Measurements from ENCODE around the gene HAPLN2.
"Not testable (repeated sequence)": the region's sequence is repeated elsewhere in the genome, so short reads cannot be mapped to it uniquely, and the experiment has no call there.

The HAPLN2 gene

DNA sequence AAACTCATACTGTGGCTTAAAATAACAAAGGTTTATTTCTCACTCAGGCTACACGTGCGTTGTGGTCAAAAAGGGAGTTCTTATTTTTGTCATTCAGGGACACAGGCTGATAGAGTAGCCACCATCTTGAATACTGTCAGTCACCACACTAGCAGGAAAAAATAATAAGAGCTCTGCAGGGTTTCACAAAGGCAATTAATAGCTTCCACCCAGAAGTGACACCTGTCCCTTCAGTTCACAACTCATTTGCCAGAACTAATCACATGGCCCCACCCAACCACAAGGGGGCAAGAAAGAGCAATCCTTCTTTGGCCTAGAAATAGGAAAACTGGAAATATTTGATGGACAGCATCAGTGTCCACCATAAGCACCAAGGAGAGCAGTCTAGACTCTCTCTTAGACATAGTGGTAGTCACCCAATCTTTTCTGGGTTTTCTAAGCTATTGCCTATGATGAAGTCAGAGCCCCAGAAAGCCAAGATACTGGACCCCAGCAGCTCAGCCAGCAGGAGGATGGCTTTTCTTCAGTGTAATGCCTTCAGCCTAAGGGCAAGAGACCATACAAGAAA is 8.2 kb downstream of the HAPLN2 start (continued):
- TF ChIP-seq, protein P1, sequence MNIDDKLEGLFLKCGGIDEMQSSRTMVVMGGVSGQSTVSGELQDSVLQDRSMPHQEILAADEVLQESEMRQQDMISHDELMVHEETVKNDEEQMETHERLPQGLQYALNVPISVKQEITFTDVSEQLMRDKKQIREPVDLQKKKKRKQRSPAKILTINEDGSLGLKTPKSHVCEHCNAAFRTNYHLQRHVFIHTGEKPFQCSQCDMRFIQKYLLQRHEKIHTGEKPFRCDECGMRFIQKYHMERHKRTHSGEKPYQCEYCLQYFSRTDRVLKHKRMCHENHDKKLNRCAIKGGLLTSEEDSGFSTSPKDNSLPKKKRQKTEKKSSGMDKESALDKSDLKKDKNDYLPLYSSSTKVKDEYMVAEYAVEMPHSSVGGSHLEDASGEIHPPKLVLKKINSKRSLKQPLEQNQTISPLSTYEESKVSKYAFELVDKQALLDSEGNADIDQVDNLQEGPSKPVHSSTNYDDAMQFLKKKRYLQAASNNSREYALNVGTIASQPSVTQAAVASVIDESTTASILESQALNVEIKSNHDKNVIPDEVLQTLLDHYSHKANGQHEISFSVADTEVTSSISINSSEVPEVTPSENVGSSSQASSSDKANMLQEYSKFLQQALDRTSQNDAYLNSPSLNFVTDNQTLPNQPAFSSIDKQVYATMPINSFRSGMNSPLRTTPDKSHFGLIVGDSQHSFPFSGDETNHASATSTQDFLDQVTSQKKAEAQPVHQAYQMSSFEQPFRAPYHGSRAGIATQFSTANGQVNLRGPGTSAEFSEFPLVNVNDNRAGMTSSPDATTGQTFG (tag by site-specific recombination; IDR thresholded peaks at IDR 0.05; ENCODE audit: borderline replicate concordance), result no peak

GRCh38 chr1:156629823-156630449 is 10.7 kb downstream of the HAPLN2 start:
- TF ChIP-seq ZNF121 (tag by site-specific recombination; IDR thresholded peaks at IDR 0.05) (peak; percentile 66; the same call in 1 of the 2 replicates), ZNF10 (tag by site-specific recombination; IDR thresholded peaks at IDR 0.05) (no peak), ZBTB6 (tag by site-specific recombination; IDR thresholded peaks at IDR 0.05) (peak; percentile 69; the same call in 1 of the 2 replicates), SCRT1 (tag by site-specific recombination; IDR thresholded peaks at IDR 0.05; ENCODE audit: borderline replicate concordance) (no peak), PRDM10 (tag by site-specific recombination; IDR thresholded peaks at IDR 0.05) (peak; percentile 75), ZNF274 (IDR thresholded peaks at IDR 0.05; ENCODE audit: low read length) (no peak), ZNF274 (tag by site-specific recombination; IDR thresholded peaks at IDR 0.05; ENCODE audit: borderline replicate concordance) (no peak), HOXA7 (CRISPR knock-in tag; IDR thresholded peaks at IDR 0.05; ENCODE audit: borderline replicate concordance) (no peak)
- H3K36me3 ChIP-seq (ENCODE audit: control insufficient read depth in 2 of 2, insufficient read depth in 1 of 2, low read length in 2 of 2), result no peaks in the 10 kb centered on the region
- no peaks in the 10 kb centered on the region for H3K9me3 ChIP-seq (ENCODE audit: control insufficient read depth, insufficient read depth, low read depth, low read length)
- H3K4me3 ChIP-seq (ENCODE audit: low read depth, low read length), result no peak overlapping the region
- ChIA-PET CTCF (interaction anchor here (1.0 to 14.1 kb wide), 10 partner anchors 10 to 96 kb away, joined by 3 to 294 read pairs (median 4); partner anchors contain the start of gene HAPLN2), POLR2A (interaction anchor here (0.9 kb wide), 1 partner anchor 14 kb away, joined by 3 read pairs; no protein-coding TSS in a partner anchor)
- no peaks in the 10 kb centered on the region for H3K4me1 ChIP-seq (ENCODE audit: control insufficient read depth, insufficient read depth, low read length)
- H3K27ac ChIP-seq (ENCODE audit: extremely low read depth, low read depth, low read length), result no peak overlapping the region

GRCh38 chr1:156631152-156631551 is 11.9 kb downstream of the HAPLN2 start:
- CTCF ChIA-PET, result interaction anchor here (0.6 to 14.1 kb wide), 7 partner anchors 9 to 58 kb away, joined by 3 to 294 read pairs (median 4); no protein-coding TSS in a partner anchor
- H3K27ac ChIP-seq (ENCODE audit: extremely low read depth, low read depth, low read length); H3K4me1 ChIP-seq (ENCODE audit: control insufficient read depth, insufficient read depth, low read length); H3K9me3 ChIP-seq (ENCODE audit: control insufficient read depth, insufficient read depth, low read depth, low read length); POLR2A ChIA-PET; H3K36me3 ChIP-seq (ENCODE audit: control insufficient read depth in 2 of 2, insufficient read depth in 1 of 2, low read length in 2 of 2); H3K4me3 ChIP-seq (ENCODE audit: low read depth, low read length): not testable (repeated sequence)

DNA sequence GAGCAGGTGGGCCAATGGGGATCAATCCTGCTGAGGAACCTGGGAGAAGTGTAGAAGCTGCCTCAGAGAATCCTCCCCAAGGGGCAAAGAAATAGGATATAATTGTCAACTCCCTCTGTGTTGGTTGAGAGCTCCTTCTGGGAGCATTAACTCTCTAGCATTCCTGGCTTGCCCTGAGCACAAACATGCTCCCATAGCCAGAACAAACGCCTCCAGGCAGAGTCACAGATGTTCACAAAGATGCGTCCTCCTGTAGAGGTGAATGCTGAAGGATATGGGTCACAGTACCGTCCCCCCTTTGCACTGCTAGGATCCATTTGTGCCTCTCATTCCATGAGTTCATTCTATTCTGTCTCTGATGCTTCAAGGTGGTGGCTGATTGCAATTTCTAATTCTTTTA is 13.1 kb downstream of the HAPLN2 start:
- ChIA-PET CTCF (interaction anchor here (1.1 to 14.1 kb wide), 2 partner anchors 12 to 26 kb away, joined by 3 to 294 read pairs; no protein-coding TSS in a partner anchor), POLR2A (no interaction called here)
- Histone ChIP-seq H3K9me3 (ENCODE audit: control insufficient read depth, insufficient read depth, low read depth, low read length) (no peaks in the 10 kb centered on the region), H3K27ac (ENCODE audit: extremely low read depth, low read depth, low read length) (no peak overlapping the region), H3K4me3 (ENCODE audit: low read depth, low read length) (no peak overlapping the region), H3K36me3 (ENCODE audit: control insufficient read depth in 2 of 2, insufficient read depth in 1 of 2, low read length in 2 of 2) (no peaks in the 10 kb centered on the region), H3K4me1 (ENCODE audit: control insufficient read depth, insufficient read depth, low read length) (no peaks in the 10 kb centered on the region)
- TF ChIP-seq GLIS1 (tag by site-specific recombination; IDR thresholded peaks at IDR 0.05) (no peak), ZNF311 (tag by site-specific recombination; IDR thresholded peaks at IDR 0.05; ENCODE audit: borderline replicate concordance) (no peak), ZNF830 (tag by site-specific recombination; IDR thresholded peaks at IDR 0.05; ENCODE audit: low read depth) (no peak), ZNF837 (tag by site-specific recombination; IDR thresholded peaks at IDR 0.05) (no peak), ZNF140 (tag by site-specific recombination; IDR thresholded peaks at IDR 0.05) (no peak), BCL11B (tag by site-specific recombination; IDR thresholded peaks at IDR 0.05; ENCODE audit: low read depth) (no peak), ZNF747 (tag by site-specific recombination; IDR thresholded peaks at IDR 0.05) (no peak), ZNF175 (tag by site-specific recombination; IDR thresholded peaks at IDR 0.05) (no peak), ZNF701 (tag by site-specific recombination; IDR thresholded peaks at IDR 0.05) (no peak)
